Astrocyte (in vitro differentiated cells and primary cell): Measurements from ENCODE around the gene TCF3. TPM values are rescaled to one million over a fixed set of nuclear protein-coding genes. Genes with fewer than 3 reads are reported as not detected.

Source experiments
- DNase-seq: peaks from one replicate; pipeline ENCODE4 v3.0.0-alpha.2; 2010; ENCODE audit warnings: low read depth
- FAIRE-seq: peaks from 2 replicates; lab custom pipeline; 2011; peaks lifted over from hg19 to GRCh38; lab: Jason Lieb, UNC
- H2AFZ ChIP-seq: 2 replicates; pipeline ENCODE4 v1.6.0; 2012; ENCODE audit warnings: low read depth, low read length, inconsistent platforms
- H3K27ac ChIP-seq: 2 replicates; pipeline ENCODE4 v1.5.1; 2011; ENCODE audit warnings: low read depth, low read length, inconsistent platforms
- H3K27me3 ChIP-seq: 2 replicates; pipeline ENCODE4 v1.6.0; 2011; ENCODE audit warnings: low read length, inconsistent platforms; ENCODE audit not compliant: insufficient read depth
- H3K36me3 ChIP-seq: 2 replicates; pipeline ENCODE4 v1.5.1; 2011; ENCODE audit warnings: low read length, inconsistent platforms; ENCODE audit not compliant: insufficient read depth
- H3K4me1 ChIP-seq: 2 replicates; pipeline ENCODE4 v1.5.1; 2011; ENCODE audit warnings: low read length, inconsistent platforms; ENCODE audit not compliant: insufficient read depth
- H3K4me2 ChIP-seq: 2 replicates; pipeline ENCODE4 v1.6.0; 2012; ENCODE audit warnings: low read length, inconsistent platforms
- H3K4me3 ChIP-seq: 2 replicates; pipeline ENCODE4 v1.5.1; 2011; ENCODE audit warnings: low read depth, mild to moderate bottlenecking, low read length, inconsistent platforms; ENCODE audit not compliant: insufficient read depth
- H3K79me2 ChIP-seq: 2 replicates; pipeline ENCODE4 v1.6.0; 2012; ENCODE audit warnings: mild to moderate bottlenecking, low read length, inconsistent platforms; ENCODE audit not compliant: insufficient read depth
- H3K9ac ChIP-seq: 2 replicates; pipeline ENCODE4 v1.6.0; 2012; ENCODE audit warnings: mild to moderate bottlenecking, low read length, inconsistent platforms
- H3K9me3 ChIP-seq: 2 replicates; pipeline ENCODE4 v1.5.1; 2012; ENCODE audit warnings: low read depth, mild to moderate bottlenecking, low read length, inconsistent platforms; ENCODE audit not compliant: insufficient read depth
- H4K20me1 ChIP-seq: 2 replicates; pipeline ENCODE4 v1.6.0; 2012; ENCODE audit warnings: low read length, inconsistent platforms; ENCODE audit not compliant: insufficient read depth
- H3K27ac Mint-ChIP-seq: one replicate; pipeline ENCODE4 v1.8.0; 2021; ENCODE audit warnings: mild to moderate bottlenecking, mixed read lengths; ENCODE audit not compliant: unreplicated experiment
- H3K27me3 Mint-ChIP-seq: one replicate; pipeline ENCODE4 v1.8.0; 2021; ENCODE audit warnings: low read depth, mixed read lengths; ENCODE audit not compliant: unreplicated experiment
- H3K36me3 Mint-ChIP-seq: one replicate; pipeline ENCODE4 v1.8.0; 2021; ENCODE audit warnings: low read depth, mixed read lengths; ENCODE audit not compliant: unreplicated experiment
- H3K4me1 Mint-ChIP-seq: one replicate; pipeline ENCODE4 v1.8.0; 2021; ENCODE audit warnings: low read depth, mixed read lengths; ENCODE audit not compliant: unreplicated experiment
- H3K4me3 Mint-ChIP-seq: one replicate; pipeline ENCODE4 v1.8.0; 2021; ENCODE audit warnings: mild to moderate bottlenecking, moderate library complexity, mixed read lengths; ENCODE audit not compliant: unreplicated experiment
- H3K9me3 Mint-ChIP-seq: one replicate; pipeline ENCODE4 v1.8.0; 2021; ENCODE audit warnings: mild to moderate bottlenecking, mixed read lengths; ENCODE audit not compliant: unreplicated experiment
- EZH2 ChIP-seq: IDR thresholded peaks from 2 replicates; pipeline ENCODE4 v1.6.1; 2012; ENCODE audit warnings: mild to moderate bottlenecking, low read length, inconsistent platforms; ENCODE audit not compliant: insufficient read depth
- total RNA-seq: library from RNA; stranded (reverse); gene quantifications from 2 replicates; pipeline ENCODE4 v1.2.1, GENCODE V29; 2021
- TF ChIP-seq, protein P1 (sequence below): IDR thresholded peaks from 2 replicates; pipeline ENCODE4 v1.5.1; 2011; ENCODE audit warnings: low read depth, mild to moderate bottlenecking, inconsistent platforms, low read length, moderate library complexity; ENCODE audit not compliant: insufficient read depth

TCF3 gene
- total RNA-seq, 1 donor from 2014 or later, result 173 TPM

DNA sequence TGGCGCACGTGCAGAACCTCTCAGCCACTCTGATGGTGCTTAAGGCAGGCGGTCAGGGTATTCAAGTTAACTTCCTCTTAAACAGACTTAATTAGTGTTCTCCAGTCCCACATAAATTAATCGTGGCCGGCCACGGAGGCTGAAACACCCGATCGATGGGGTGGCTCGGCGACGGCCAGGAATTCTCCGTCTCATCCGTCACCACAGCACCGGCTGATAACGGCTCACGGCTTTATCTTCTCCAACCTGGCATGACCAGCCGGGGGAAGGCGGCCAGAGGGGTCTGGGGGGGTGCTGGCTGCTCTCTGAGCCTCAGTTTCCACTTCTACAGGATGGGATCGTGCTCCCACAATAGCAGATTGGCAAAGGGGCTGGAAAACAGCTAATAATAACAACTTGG is 32.6 kb upstream of the TCF3 start:
- H3K4me1 ChIP-seq, result no peaks in the 10 kb centered on the region
- no peaks in the 10 kb centered on the region for H3K9me3 ChIP-seq
- peaks cover 3% of the 10 kb centered on the region for H3K36me3 Mint-ChIP-seq
- peaks cover 5% of the 10 kb centered on the region for H3K27me3 ChIP-seq
- DNase-seq (no peak), FAIRE-seq (no peak)
- no peak overlapping the region for H3K27ac ChIP-seq
- no peak overlapping the region for H3K4me3 ChIP-seq
- H3K36me3 ChIP-seq, result no peaks in the 10 kb centered on the region
- no peak overlapping the region for H3K4me2 ChIP-seq
- peaks cover 39% of the 10 kb centered on the region for H3K27me3 Mint-ChIP-seq
- H4K20me1 ChIP-seq, result no peaks in the 10 kb centered on the region
- H3K79me2 ChIP-seq, result no peaks in the 10 kb centered on the region
- H3K4me1 Mint-ChIP-seq, result no peaks in the 10 kb centered on the region
- no peak overlapping the region for H3K4me3 Mint-ChIP-seq
- H3K9me3 Mint-ChIP-seq, result no peaks in the 10 kb centered on the region
- no peak overlapping the region for H2AFZ ChIP-seq
- no peak overlapping the region for H3K9ac ChIP-seq
- no peak for TF ChIP-seq EZH2
- TF ChIP-seq, protein P1, sequence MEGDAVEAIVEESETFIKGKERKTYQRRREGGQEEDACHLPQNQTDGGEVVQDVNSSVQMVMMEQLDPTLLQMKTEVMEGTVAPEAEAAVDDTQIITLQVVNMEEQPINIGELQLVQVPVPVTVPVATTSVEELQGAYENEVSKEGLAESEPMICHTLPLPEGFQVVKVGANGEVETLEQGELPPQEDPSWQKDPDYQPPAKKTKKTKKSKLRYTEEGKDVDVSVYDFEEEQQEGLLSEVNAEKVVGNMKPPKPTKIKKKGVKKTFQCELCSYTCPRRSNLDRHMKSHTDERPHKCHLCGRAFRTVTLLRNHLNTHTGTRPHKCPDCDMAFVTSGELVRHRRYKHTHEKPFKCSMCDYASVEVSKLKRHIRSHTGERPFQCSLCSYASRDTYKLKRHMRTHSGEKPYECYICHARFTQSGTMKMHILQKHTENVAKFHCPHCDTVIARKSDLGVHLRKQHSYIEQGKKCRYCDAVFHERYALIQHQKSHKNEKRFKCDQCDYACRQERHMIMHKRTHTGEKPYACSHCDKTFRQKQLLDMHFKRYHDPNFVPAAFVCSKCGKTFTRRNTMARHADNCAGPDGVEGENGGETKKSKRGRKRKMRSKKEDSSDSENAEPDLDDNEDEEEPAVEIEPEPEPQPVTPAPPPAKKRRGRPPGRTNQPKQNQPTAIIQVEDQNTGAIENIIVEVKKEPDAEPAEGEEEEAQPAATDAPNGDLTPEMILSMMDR, result no peak
- H3K27ac Mint-ChIP-seq, result no peak overlapping the region

DNA sequence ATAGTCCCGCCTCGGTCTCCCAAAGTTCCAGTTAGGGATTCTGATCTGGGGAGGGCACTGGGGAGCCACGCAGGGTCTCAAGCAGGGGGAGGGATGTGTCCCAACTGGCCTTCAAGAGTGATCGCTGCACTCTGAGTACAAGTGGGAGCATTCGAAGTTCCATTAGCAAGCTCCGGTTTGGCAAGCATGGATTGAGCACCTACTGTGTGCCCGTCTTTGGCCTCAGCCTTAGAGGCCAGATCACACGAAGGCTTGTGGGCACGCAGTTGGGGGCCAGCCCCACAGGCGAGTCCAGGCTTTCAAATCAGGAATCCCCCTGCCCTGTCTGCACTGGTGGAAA is 32.1 kb upstream of the TCF3 start:
- no peak for DNase-seq
- no peak overlapping the region for H3K4me3 ChIP-seq
- H3K36me3 ChIP-seq, result no peaks in the 10 kb centered on the region
- no peak for FAIRE-seq
- no peak overlapping the region for H3K4me3 Mint-ChIP-seq
- H3K27me3 Mint-ChIP-seq, result peaks cover 40% of the 10 kb centered on the region
- H3K9ac ChIP-seq, result no peak overlapping the region
- H4K20me1 ChIP-seq, result no peaks in the 10 kb centered on the region
- H3K27ac Mint-ChIP-seq, result no peak overlapping the region
- H3K4me2 ChIP-seq, result no peak overlapping the region
- H3K4me1 ChIP-seq, result no peaks in the 10 kb centered on the region
- no peak overlapping the region for H2AFZ ChIP-seq
- no peaks in the 10 kb centered on the region for H3K9me3 Mint-ChIP-seq
- no peaks in the 10 kb centered on the region for H3K79me2 ChIP-seq
- H3K4me1 Mint-ChIP-seq, result no peaks in the 10 kb centered on the region
- no peak overlapping the region for H3K27ac ChIP-seq
- peaks cover 5% of the 10 kb centered on the region for H3K27me3 ChIP-seq
- TF ChIP-seq EZH2, result no peak
- TF ChIP-seq, protein P1, result no peak
- no peaks in the 10 kb centered on the region for H3K9me3 ChIP-seq
- H3K36me3 Mint-ChIP-seq, result peaks cover 3% of the 10 kb centered on the region

DNA sequence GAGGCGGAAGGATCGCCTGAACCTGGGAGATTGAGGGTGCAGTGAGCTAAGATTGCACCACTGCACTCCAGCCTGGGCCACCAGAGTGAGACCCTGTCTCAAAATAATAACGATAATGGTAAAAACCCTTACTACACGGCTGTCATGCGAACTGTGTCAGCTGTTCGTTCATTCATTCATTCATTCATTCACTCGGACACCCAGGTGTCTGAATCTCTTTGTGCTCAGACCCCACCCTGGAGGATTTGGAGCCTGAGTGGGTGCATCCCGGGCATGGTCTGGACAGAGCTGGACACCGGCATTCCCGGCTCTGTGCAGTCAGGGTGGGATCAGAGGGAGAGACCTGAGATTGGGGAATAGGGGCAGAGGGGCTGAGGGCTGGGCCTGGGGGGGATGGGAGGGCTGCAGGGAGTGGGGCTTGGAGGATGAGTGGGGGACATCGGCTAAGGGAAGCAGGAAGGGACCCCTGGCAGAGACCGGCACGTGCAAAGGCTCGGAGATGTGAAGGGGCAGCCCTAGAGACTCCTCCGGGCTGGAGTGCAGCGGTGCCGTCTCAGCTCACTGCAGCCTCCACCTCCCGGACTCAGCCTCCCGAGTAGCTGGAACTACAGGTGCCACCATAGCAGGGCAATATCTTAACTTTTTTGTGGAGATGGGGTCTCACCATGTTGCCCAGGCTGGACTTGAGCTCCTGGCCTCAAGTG is 31.6 kb upstream of the TCF3 start:
- H3K27me3 ChIP-seq, result peaks cover 5% of the 10 kb centered on the region
- H2AFZ ChIP-seq, result no peak overlapping the region
- no peak overlapping the region for H3K27ac ChIP-seq
- no peak overlapping the region for H3K4me3 ChIP-seq
- H3K79me2 ChIP-seq, result no peaks in the 10 kb centered on the region
- no peaks in the 10 kb centered on the region for H3K36me3 ChIP-seq
- Mint-ChIP-seq H3K36me3 (peaks cover 3% of the 10 kb centered on the region), H3K27ac (no peak overlapping the region), H3K4me1 (no peaks in the 10 kb centered on the region), H3K27me3 (peaks cover 40% of the 10 kb centered on the region), H3K4me3 (no peak overlapping the region), H3K9me3 (no peaks in the 10 kb centered on the region)
- no peak for TF ChIP-seq EZH2
- TF ChIP-seq, protein P1, result no peak
- FAIRE-seq (no peak), DNase-seq (no peak)
- H3K4me2 ChIP-seq, result no peak overlapping the region
- no peaks in the 10 kb centered on the region for H3K4me1 ChIP-seq
- no peak overlapping the region for H3K9ac ChIP-seq
- no peaks in the 10 kb centered on the region for H4K20me1 ChIP-seq
- no peaks in the 10 kb centered on the region for H3K9me3 ChIP-seq
